Gastrocnemius medialis (tissue), 4 donors: ENCODE data around the gene TMPRSS13. TPM values are rescaled to one million over a fixed set of nuclear protein-coding genes. Genes with fewer than 3 reads are reported as not detected.

Source experiments
- ATAC-seq, 2 donors: fragments of 150-250 bp; one replicate each; pipeline ENCODE4 v1.9.1; 2016
- DNase-seq, 2 donors: peaks; one replicate each; pipeline ENCODE4 v3.0.0-alpha.2; 2019
- H3K27ac ChIP-seq, 4 donors: fragments of 200-600 bp; sonication (generic); 1 replicate in 1 of 4; 2 replicates in 3 of 4; pipeline ENCODE4 v1.5.1; 2016 to 2018; ENCODE audit warnings: mild to moderate bottlenecking in 2 of 4, moderate library complexity in 1 of 4
- H3K27me3 ChIP-seq, 3 donors: fragments of 200-600 bp; sonication (generic) in 2 of 3; 1 replicate in 1 of 3; 2 replicates in 2 of 3; pipeline versions ENCODE4 v1.5.1 to v1.6.0; 2016 to 2019; ENCODE audit warnings: mild to moderate bottlenecking in 1 of 3, moderate library complexity in 1 of 3
- H3K36me3 ChIP-seq, 2 donors: fragments of 200-600 bp; sonication (generic) in 1 of 2; one replicate each; pipeline ENCODE4 v1.5.1; 2017 to 2018
- H3K4me1 ChIP-seq, 2 donors: fragments of 200-600 bp; sonication (generic) in 1 of 2; one replicate each; pipeline ENCODE4 v1.5.1; 2016 to 2017; ENCODE audit warnings: mild to moderate bottlenecking in 2 of 2
- H3K4me3 ChIP-seq, 4 donors: fragments of 200-600 bp; sonication (generic) in 3 of 4; 1 replicate in 1 of 4; 2 replicates in 3 of 4; pipeline ENCODE4 v1.5.1; 2016 to 2019; ENCODE audit warnings: mild to moderate bottlenecking in 2 of 4
- H3K9me3 ChIP-seq, 3 donors: fragments of 200-600 bp; sonication (generic) in 2 of 3; 1 replicate in 1 of 3; 2 replicates in 2 of 3; pipeline ENCODE4 v1.5.1; 2016 to 2019
- POLR2A ChIP-seq, 2 donors: fragments of 450-650 bp; IDR thresholded peaks; one replicate each; pipeline ENCODE4 v1.6.1; 2017; ENCODE audit warnings: antibody characterized with exemption in 2 of 2, mild to moderate bottlenecking in 2 of 2, moderate library complexity in 2 of 2
- in situ Hi-C, 4 donors: fragments of 200-750 bp; cut with MboI; loops; one replicate each; pipeline versions ENCODE4 v1.15.0 to v1.8.0; 2017; ENCODE audit warnings: low sequenced_read_pairs in 4 of 4
- intact Hi-C: fragments of 100-400 bp; cut with DNase I; formaldehyde crosslinking; loops from one replicate; pipeline ENCODE4 v1.15.1; 2023; ENCODE audit warnings: low total_unique reads
- total RNA-seq, 4 donors: library from RNA; depleted of rRNA; stranded (reverse); fragments of >200 nt; gene quantifications; one replicate each; pipeline versions ENCODE4 v1.1.0 to v1.2.3, GENCODE V29; 2016
- TF ChIP-seq, protein P1 (sequence below), 5 experiments: fragments of 450-650 bp in 3 of 5; fragments of 200-600 bp in 2 of 5; sonication (generic) in 2 of 5; IDR thresholded peaks in 4 of 5; conservative IDR thresholded peaks in 1 of 5; 1 replicate in 4 of 5; 2 replicates in 1 of 5; pipeline ENCODE4 v1.5.1; 2016 to 2019; ENCODE audit warnings: antibody characterized with exemption in 5 of 5, mild to moderate bottlenecking in 3 of 5, moderate library complexity in 3 of 5

The TMPRSS13 gene
- total RNA-seq, 4 donors from 2014 or later: not detected

DNA sequence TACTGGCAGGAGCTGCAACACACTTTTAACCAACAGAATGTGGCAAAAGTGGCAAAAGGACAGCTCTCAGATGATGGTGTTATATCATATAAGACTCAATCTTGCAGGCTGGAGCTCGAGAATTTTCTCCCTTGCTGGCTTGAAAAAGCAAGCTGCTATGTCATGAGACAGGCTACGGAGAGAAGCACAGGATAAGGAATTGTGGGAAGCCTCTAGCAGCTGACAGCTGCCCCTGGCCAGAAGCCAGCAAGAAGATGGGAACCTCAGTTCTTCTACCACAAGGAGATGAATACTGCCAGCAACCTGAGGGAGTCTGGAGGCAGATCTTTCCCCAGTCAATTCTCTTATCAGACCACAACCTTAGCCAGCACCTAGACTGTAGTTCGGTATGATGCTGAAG is 77.3 kb downstream of the TMPRSS13 start:
- H3K27me3 ChIP-seq: no peaks in the 10 kb centered on the region
- no peak overlapping the region for H3K4me3 ChIP-seq
- no peaks in the 10 kb centered on the region for H3K36me3 ChIP-seq
- DNase-seq (no peak), ATAC-seq (no peak)
- in situ Hi-C loops (no loop called here), intact Hi-C loops (no loop called here)
- peaks cover 0 to 6% of the 10 kb centered on the region in 2 donors for H3K4me1 ChIP-seq
- TF ChIP-seq POLR2A (IDR thresholded peaks at IDR 0.05): no peak
- TF ChIP-seq, protein P1, sequence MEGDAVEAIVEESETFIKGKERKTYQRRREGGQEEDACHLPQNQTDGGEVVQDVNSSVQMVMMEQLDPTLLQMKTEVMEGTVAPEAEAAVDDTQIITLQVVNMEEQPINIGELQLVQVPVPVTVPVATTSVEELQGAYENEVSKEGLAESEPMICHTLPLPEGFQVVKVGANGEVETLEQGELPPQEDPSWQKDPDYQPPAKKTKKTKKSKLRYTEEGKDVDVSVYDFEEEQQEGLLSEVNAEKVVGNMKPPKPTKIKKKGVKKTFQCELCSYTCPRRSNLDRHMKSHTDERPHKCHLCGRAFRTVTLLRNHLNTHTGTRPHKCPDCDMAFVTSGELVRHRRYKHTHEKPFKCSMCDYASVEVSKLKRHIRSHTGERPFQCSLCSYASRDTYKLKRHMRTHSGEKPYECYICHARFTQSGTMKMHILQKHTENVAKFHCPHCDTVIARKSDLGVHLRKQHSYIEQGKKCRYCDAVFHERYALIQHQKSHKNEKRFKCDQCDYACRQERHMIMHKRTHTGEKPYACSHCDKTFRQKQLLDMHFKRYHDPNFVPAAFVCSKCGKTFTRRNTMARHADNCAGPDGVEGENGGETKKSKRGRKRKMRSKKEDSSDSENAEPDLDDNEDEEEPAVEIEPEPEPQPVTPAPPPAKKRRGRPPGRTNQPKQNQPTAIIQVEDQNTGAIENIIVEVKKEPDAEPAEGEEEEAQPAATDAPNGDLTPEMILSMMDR (IDR thresholded peaks at IDR 0.05 in 4 of 5, conservative IDR thresholded peaks at IDR 0.05 in 1 of 5): no peak
- H3K27ac ChIP-seq: peak overlapping the region in 2 of 4 donors; percentile 20 to 40
- no peaks in the 10 kb centered on the region for H3K9me3 ChIP-seq

DNA sequence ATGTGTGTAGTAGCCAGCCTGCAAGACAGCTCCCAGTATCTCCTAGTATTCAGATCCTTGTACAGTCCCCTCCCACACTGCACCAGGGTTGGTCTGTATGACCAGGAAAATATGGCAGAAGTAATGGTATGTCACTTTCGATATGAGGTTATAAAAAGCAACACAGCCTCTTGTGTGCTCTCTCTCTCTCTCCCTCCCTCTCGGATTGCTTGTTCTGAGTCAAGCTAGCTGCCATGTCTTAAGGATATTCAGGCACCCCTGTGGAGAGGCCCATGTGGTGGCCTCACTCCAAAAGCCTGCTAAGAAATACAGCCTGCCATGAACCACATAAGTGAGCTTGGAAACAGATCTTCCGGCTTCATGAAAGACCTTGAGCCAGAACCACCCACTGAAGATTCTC is 78.1 kb downstream of the TMPRSS13 start:
- Histone ChIP-seq H3K4me1 (peaks cover 0 to 6% of the 10 kb centered on the region in 2 donors), H3K4me3 (no peak overlapping the region), H3K36me3 (no peaks in the 10 kb centered on the region), H3K27me3 (no peaks in the 10 kb centered on the region), H3K9me3 (no peaks in the 10 kb centered on the region), H3K27ac (peak overlapping the region in 1 of 4 donors; percentile 20)
- TF ChIP-seq, protein P1 (IDR thresholded peaks at IDR 0.05 in 4 of 5, conservative IDR thresholded peaks at IDR 0.05 in 1 of 5): no peak
- no peak for TF ChIP-seq POLR2A (IDR thresholded peaks at IDR 0.05)
- DNase-seq (no peak), ATAC-seq (no peak)
- in situ Hi-C loops: no loop called here
- intact Hi-C loops: no loop called here

Other genes starting within 250 kb of the TMPRSS13 start
- under 1 TPM; 0.05 to 0.15 (median 0.07) TPM for gene DSCAML1, start 132.2 kb downstream of the TMPRSS13 start, total RNA-seq
- under 1 TPM in 1 of 4 donors, not detected in 3; 0.87 TPM for gene FXYD2, start 104.7 kb downstream of the TMPRSS13 start, total RNA-seq
- 10 to 100 TPM in 1 of 4 donors, 1 to 10 TPM in 3; 2.9 to 17.7 (median 5.4) TPM for gene FXYD6, start 52.7 kb downstream of the TMPRSS13 start, total RNA-seq
- 1 to 10 TPM in 3 of 4 donors, under 1 TPM in 1; 0.73 to 5.5 (median 2.2) TPM for gene IL10RA, start 57.0 kb upstream of the TMPRSS13 start, total RNA-seq
- gene TMPRSS4, start 147.7 kb upstream of the TMPRSS13 start, total RNA-seq: 1 to 10 TPM in 1 of 4 donors, not detected in 3; 1.1 TPM
- not detected for gene SMIM35, start 157.6 kb upstream of the TMPRSS13 start, total RNA-seq
- gene SCN4B, start 223.4 kb upstream of the TMPRSS13 start, total RNA-seq: 10 to 100 TPM in 1 of 4 donors, 1 to 10 TPM in 3; 3.5 to 16.3 (median 6.5) TPM
- gene SCN2B, start 247.2 kb upstream of the TMPRSS13 start, total RNA-seq: 1 to 10 TPM in 1 of 4 donors, under 1 TPM in 2, not detected in 1; 0.10 to 1.9 (median 0.24) TPM